ENCODE data around the gene ZFAND5.
A peak's percentile ranks its signal among the peaks of the same experiment; 100 is the strongest.

The ZFAND5 gene

DNA sequence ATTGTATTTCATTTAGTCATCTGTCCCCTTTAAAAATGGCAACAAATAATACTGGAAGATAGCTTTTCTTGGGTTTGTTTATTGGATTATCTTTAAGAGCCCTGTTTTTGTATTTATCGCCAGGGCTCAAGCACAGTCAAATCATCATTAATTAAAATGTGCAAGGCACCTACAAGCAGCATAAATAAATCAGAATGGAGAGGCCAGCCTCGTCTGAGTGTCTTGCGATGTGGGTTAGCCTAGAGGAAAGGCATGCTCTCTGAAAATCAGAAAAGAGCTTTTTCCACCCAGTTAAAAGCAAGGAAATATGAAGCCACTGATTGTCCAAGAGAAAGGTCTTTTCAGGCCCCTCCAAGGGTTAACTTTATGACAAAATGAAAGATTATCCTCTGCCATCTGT lies 31.8 kb downstream of the ZFAND5 start:
- H3K36me3 ChIP-seq (replicated peaks), result no peaks in the 10 kb centered on the region
- in situ Hi-C loops (cut with MboI; ENCODE audit: low sequenced_read_pairs), result no loop called here
- H3K9me3 ChIP-seq, result no peaks in the 10 kb centered on the region
- H3K4me1 ChIP-seq, result no peaks in the 10 kb centered on the region
- no peak overlapping the region for H3K4me3 ChIP-seq
- DNase-seq (ENCODE audit: low spot score in 2 of 2), result no peak
- H3K27me3 ChIP-seq (ENCODE audit: low read depth), result no peaks in the 10 kb centered on the region

DNA sequence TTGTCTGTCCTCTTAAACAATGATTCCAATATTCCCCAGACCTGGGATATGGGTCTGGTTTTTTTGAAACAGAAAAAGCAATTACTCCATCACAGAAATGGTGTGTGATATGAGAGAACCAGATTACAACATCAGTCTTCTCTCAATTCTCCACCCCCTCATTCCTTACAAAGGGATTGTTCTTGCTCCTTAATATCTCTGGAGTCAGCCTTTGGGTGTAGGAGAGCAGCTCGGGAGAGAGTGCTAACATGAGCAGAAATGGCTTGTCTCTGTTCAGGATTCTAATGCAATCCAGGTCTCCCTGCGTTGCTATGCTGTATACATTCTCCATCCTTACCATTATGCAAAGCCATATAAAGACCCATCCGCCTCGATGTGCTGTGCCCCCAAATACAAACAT lies 32.7 kb downstream of the ZFAND5 start:
- in situ Hi-C loops (cut with MboI; ENCODE audit: low sequenced_read_pairs), result no loop called here
- no peaks in the 10 kb centered on the region for H3K27me3 ChIP-seq (ENCODE audit: low read depth)
- H3K4me1 ChIP-seq, result no peaks in the 10 kb centered on the region
- H3K9me3 ChIP-seq, result no peaks in the 10 kb centered on the region
- H3K4me3 ChIP-seq, result no peak overlapping the region
- no peaks in the 10 kb centered on the region for H3K36me3 ChIP-seq (replicated peaks)
- DNase-seq (ENCODE audit: low spot score in 2 of 2), result no peak

DNA sequence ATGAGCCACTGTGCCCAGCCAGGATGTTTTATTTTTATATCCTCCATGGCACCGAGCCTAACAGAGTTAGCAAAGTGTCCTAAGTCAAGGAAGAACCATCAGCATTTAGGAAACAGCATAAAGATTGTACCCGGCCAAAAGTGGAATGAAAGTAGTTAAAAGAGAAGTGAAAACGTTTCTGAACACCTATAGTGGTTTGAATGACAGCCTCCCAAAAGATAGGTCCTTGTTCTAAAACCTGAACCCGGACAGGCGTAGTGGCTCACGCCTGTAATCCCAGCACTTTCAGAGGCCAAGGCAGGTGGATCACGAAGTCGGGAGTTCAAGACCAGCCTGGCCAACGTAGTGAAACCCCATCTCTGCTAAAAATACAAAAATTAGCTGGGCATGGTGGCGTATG lies 37.4 kb downstream of the ZFAND5 start:
- Histone ChIP-seq H3K27me3 (ENCODE audit: low read depth) (no peaks in the 10 kb centered on the region), H3K9me3 (peaks cover 2% of the 10 kb centered on the region; the same call in 1 of the 2 replicates), H3K36me3 (replicated peaks) (no peaks in the 10 kb centered on the region), H3K4me3 (no peak overlapping the region), H3K4me1 (no peaks in the 10 kb centered on the region)
- in situ Hi-C loops (cut with MboI; ENCODE audit: low sequenced_read_pairs), result no loop called here
- no peak for DNase-seq (ENCODE audit: low spot score in 2 of 2)

DNA sequence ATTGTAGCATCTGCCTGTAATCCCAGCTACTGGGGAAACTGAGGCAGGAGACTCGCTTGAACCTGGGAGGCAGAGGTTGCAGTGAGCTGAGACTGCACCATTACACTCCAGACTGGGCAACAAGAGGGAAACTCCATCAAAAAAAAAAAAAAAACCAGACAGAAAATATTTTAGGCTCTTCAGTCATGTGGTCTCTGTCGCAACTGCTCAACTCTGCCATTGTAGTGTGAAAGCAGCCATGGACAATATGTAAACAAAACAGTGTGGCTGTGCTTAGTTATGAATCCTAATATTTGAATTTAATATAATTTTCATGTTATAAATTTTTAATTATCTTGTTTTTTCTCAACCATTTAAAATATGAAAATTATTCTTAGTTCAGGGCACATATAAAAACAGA lies 38.4 kb downstream of the ZFAND5 start:
- H3K36me3 ChIP-seq (replicated peaks), result no peaks in the 10 kb centered on the region
- in situ Hi-C loops (cut with MboI; ENCODE audit: low sequenced_read_pairs), result no loop called here

DNA sequence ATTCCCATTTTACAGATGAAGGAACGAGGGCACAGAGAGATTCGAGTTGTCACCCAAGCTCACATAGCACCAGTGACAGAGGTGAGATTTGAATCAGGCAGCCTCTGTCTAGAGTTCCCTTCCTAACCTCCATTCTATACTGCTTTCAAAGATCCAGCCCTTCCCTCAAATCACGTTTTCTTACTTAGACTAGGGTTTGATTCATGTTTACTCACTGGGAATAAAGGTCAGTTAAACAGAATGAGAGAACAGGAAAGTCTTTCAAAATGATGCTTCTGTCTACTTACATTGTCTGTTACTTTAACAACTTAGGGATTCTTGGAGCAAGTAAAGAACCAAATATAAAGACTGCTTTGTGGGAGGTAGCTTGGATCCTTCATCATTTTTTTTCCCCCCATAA lies 40.0 kb downstream of the ZFAND5 start:
- DNase-seq (ENCODE audit: low spot score in 2 of 2), result no peak
- in situ Hi-C loops (cut with MboI; ENCODE audit: low sequenced_read_pairs), result no loop called here
- Histone ChIP-seq H3K27me3 (ENCODE audit: low read depth) (no peaks in the 10 kb centered on the region), H3K36me3 (replicated peaks) (no peaks in the 10 kb centered on the region), H3K4me3 (no peak overlapping the region), H3K4me1 (no peaks in the 10 kb centered on the region), H3K9me3 (peaks cover 3% of the 10 kb centered on the region; the same call in 1 of the 2 replicates)

More for the DNA sequence above, 38.4 kb downstream of the ZFAND5 start:
- no peaks in the 10 kb centered on the region for H3K4me1 ChIP-seq
- H3K4me3 ChIP-seq, result no peak overlapping the region
- DNase-seq (ENCODE audit: low spot score in 2 of 2), result no peak
- peaks cover 3% of the 10 kb centered on the region; the same call in 1 of the 2 replicates for H3K9me3 ChIP-seq
- no peaks in the 10 kb centered on the region for H3K27me3 ChIP-seq (ENCODE audit: low read depth)

DNA sequence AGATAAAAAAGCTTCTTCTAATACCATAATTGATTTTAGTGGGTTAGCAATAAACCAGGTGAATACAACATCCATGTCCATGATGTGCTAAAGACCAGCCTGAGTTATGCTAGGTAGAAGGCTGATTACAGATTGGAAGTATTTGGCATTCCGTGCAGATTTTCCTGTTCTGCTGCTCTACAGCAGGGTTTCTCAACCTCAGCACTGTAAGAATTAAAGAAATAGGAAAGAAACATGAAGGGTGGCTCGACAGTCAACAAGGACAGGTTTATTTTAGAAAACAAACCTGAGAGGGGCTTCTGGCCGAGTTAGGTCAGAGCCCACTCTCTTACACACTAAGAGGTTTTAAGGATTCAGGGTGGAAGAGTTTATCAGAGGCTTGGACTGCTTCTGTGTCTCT lies 42.3 kb downstream of the ZFAND5 start:
- Histone ChIP-seq H3K36me3 (replicated peaks) (no peaks in the 10 kb centered on the region), H3K4me1 (no peaks in the 10 kb centered on the region), H3K9me3 (peaks cover 3% of the 10 kb centered on the region; the same call in 1 of the 2 replicates), H3K27me3 (ENCODE audit: low read depth) (no peaks in the 10 kb centered on the region), H3K4me3 (no peak overlapping the region)
- in situ Hi-C loops (cut with MboI; ENCODE audit: low sequenced_read_pairs), result no loop called here
- DNase-seq (ENCODE audit: low spot score in 2 of 2), result no peak

DNA sequence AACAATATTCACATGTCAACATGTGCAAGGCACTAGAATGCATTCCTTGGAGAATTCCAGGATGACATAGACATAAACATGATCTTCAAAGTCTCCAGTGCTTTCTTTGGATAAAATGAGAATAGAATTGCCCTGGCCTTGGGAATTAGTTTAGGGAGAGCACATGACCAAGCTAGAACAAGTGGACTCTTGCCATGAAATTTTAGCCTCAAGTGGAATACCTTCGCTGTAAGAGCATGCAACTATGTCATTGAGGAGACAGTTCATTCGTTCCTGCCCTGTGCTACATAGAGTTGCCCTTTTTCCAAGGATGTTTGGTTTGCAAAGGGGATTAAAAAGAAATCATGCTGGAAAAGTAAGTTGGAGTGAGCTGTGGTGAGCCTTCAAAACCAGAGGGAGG lies 42.7 kb downstream of the ZFAND5 start:
- Histone ChIP-seq H3K9me3 (peaks cover 3% of the 10 kb centered on the region; the same call in 1 of the 2 replicates), H3K36me3 (replicated peaks) (no peaks in the 10 kb centered on the region), H3K4me1 (no peaks in the 10 kb centered on the region), H3K4me3 (no peak overlapping the region), H3K27me3 (ENCODE audit: low read depth) (no peaks in the 10 kb centered on the region)
- in situ Hi-C loops (cut with MboI; ENCODE audit: low sequenced_read_pairs), result no loop called here
- no peak for DNase-seq (ENCODE audit: low spot score in 2 of 2)

DNA sequence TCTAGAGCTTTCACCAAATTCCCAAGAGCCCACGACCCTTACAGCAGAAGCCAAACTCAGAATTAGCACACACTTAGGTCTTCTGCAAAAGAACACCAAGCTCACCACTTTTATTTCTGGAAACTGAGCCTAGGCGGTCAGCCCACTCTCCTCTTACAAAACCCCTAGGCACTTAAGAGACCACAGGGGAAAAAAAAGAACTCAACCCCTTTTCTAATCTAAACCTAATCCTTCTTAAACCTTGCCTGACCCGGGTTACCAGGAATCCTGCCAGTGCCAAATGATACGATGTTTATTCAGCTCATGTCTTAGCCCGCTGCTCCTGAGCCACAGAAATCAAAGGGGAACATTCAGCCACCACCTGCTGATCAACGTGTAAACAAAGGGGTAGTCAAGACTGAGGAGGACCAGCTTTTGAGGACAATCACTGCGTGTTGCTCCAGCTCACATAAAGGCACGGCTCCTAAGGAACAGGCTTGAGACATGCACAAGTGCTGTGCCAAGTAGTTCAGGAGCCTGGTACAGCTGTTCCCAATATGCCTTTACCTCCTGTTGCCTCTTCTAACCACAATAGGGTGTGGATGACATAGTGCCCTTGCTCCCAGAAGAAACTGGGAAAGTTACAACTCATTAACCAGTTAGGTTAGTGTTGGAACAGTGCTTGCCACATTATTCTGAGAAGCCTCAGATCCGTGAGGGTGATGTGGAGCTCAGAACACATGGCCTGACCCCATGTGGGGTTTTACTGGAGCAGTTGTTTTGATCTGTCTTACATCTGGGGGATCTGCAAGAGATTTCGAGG lies 49.3 kb downstream of the ZFAND5 start:
- Histone ChIP-seq H3K27me3 (ENCODE audit: low read depth) (no peaks in the 10 kb centered on the region), H3K36me3 (replicated peaks) (no peaks in the 10 kb centered on the region), H3K9me3 (no peaks in the 10 kb centered on the region), H3K4me3 (no peak overlapping the region), H3K4me1 (peaks cover 12% of the 10 kb centered on the region)
- DNase-seq (ENCODE audit: low spot score in 2 of 2), result peak; percentile 30 to 48
- in situ Hi-C loops (cut with MboI; ENCODE audit: low sequenced_read_pairs), result no loop called here

DNA sequence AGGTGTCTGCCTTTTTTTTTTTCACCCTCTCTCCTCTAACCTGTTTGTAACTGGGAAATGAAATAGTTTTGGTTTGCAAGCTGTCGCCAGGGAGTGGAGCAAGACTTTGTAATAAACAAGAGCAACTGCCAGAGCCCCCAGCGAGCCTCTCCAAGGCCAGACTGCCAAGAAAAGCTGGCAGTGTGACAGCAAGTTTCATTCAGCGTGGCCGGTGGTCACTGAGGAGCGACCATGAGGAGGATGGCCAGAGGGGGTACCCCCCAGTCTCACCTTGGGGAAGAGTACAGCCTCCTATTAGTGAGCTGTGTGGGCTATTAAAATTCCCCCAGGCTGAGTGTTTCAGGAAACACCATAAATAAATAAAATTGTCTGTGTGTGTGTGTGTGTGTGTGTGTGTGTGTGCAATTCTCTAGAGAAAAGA lies 49.9 kb downstream of the ZFAND5 start:
- in situ Hi-C loops (cut with MboI; ENCODE audit: low sequenced_read_pairs), result no loop called here
- no peaks in the 10 kb centered on the region for H3K36me3 ChIP-seq (replicated peaks)
- no peak overlapping the region for H3K4me3 ChIP-seq
- no peaks in the 10 kb centered on the region for H3K27me3 ChIP-seq (ENCODE audit: low read depth)
- peak in 1 of 2 experiments; percentile 19 for DNase-seq (ENCODE audit: low spot score in 2 of 2)
- H3K9me3 ChIP-seq, result no peaks in the 10 kb centered on the region
- peaks cover 12% of the 10 kb centered on the region for H3K4me1 ChIP-seq

DNA sequence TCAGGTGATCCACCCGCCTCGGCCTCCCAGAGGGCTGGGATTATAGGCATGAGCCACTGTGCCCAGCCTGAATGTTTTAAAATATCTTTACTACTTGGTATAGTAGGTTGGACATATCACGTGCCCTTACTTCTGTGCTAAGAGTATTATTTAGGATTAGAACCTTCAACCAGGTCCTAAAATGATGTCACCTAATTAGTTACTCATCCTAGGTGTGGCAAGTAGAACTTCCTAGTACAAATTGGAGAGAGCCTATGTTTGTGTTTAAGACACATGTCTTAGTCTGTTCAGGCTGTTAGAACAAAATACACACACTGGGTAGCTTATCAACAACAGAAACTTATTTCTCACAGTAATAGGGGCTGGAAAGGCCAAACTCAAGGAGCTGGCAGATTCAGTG lies 51.5 kb downstream of the ZFAND5 start:
- Histone ChIP-seq H3K4me1 (peaks cover 12% of the 10 kb centered on the region), H3K4me3 (no peak overlapping the region), H3K36me3 (replicated peaks) (no peaks in the 10 kb centered on the region), H3K27me3 (ENCODE audit: low read depth) (no peaks in the 10 kb centered on the region), H3K9me3 (no peaks in the 10 kb centered on the region)
- no peak for DNase-seq (ENCODE audit: low spot score in 2 of 2)
- in situ Hi-C loops (cut with MboI; ENCODE audit: low sequenced_read_pairs), result no loop called here

DNA sequence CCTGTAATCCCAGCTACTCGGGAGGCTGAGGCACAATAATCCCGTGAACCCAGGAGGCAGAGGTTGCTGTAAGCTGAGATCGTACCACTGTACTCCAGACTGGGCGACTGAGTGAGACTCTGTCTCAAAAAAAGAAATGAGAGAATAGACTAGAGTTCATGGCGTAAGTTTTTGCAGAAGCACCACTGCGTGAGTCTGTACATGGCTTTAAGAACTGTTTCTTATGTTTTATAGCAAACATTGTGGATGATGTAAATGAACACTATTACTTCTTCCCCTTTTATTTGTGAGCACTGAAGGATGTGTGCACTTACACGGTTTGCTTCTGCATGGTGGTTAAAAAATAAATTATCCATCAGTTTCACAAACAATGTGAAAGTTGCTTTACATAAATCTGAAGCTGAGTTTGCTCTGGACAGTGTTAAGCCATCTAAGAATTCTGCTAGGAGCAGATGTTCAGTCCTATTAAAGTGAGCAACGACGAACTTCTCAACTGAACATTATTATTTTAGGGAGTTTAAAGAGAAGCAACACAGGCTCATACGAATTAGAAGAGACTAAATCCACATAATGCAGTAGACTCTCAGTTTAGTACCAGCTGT lies 52.5 kb downstream of the ZFAND5 start:
- DNase-seq (ENCODE audit: low spot score in 2 of 2), result no peak
- Histone ChIP-seq H3K27me3 (ENCODE audit: low read depth) (no peaks in the 10 kb centered on the region), H3K4me1 (peaks cover 12% of the 10 kb centered on the region), H3K4me3 (no peak overlapping the region), H3K36me3 (replicated peaks) (no peaks in the 10 kb centered on the region), H3K9me3 (no peaks in the 10 kb centered on the region)
- in situ Hi-C loops (cut with MboI; ENCODE audit: low sequenced_read_pairs), result no loop called here

DNA sequence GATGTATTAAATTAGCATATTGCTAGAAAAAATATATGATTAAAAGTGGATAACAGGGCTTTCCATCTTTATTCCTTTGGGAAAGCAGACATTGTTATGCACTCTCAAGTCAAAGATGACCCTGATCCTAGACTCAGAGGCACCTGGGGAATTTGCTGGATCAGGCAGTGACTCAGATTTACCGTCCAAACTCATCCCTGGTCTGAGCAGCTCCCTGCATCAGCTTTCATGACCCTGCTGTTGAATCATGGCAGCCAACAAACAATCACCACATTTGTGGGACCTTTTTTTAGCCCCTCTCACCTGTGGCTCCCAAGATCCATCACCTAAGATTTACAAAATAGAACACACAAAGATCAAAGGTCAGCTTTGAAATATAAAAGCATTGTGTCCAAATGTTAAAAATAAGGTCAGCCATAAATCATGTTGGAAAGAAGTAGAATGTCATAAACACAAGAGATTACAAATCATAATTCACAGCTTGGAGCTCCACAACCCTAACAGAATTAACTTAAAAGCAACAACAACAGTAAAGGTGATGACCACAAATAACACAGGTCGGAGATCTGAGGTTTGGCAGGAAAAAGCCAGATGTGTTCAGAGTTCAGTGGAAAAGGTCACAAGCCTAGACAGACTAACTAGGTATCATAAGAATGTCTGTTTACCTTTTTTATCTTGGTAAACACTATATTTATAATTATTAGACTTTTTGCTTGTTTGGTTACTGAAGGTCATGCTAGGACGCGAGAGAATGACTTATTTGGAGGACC lies 55.5 kb downstream of the ZFAND5 start:
- Histone ChIP-seq H3K9me3 (no peaks in the 10 kb centered on the region), H3K4me3 (no peak overlapping the region), H3K27me3 (ENCODE audit: low read depth) (no peaks in the 10 kb centered on the region), H3K4me1 (peaks cover 10% of the 10 kb centered on the region), H3K36me3 (replicated peaks) (no peaks in the 10 kb centered on the region)
- no peak for DNase-seq (ENCODE audit: low spot score in 2 of 2)
- in situ Hi-C loops (cut with MboI; ENCODE audit: low sequenced_read_pairs), result no loop called here

DNA sequence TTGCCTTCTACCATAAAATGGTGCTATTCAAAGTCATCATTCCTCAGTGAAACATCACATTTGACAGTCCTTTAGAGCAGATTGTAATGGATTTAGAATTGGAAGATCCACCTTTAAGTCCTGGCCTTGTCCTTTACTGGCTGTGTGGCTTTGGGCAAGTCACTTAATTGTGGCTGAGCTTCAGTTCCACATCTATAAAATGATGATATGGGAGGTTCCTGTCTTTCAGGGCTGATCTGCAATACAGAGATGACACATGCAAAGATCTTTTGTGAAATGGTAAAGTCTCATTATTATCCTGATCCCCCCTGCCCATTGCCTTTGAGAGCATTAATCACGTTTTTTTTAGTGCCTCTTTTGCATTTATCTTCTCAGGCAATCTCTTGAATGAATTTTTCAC lies 58.2 kb downstream of the ZFAND5 start:
- DNase-seq (ENCODE audit: low spot score in 2 of 2), result peak in 1 of 2 experiments; percentile 5
- no peak overlapping the region for H3K4me3 ChIP-seq
- H3K4me1 ChIP-seq, result peaks cover 10% of the 10 kb centered on the region
- no peaks in the 10 kb centered on the region for H3K27me3 ChIP-seq (ENCODE audit: low read depth)
- no peaks in the 10 kb centered on the region for H3K36me3 ChIP-seq (replicated peaks)
- in situ Hi-C loops (cut with MboI; ENCODE audit: low sequenced_read_pairs), result no loop called here
- no peaks in the 10 kb centered on the region for H3K9me3 ChIP-seq

DNA sequence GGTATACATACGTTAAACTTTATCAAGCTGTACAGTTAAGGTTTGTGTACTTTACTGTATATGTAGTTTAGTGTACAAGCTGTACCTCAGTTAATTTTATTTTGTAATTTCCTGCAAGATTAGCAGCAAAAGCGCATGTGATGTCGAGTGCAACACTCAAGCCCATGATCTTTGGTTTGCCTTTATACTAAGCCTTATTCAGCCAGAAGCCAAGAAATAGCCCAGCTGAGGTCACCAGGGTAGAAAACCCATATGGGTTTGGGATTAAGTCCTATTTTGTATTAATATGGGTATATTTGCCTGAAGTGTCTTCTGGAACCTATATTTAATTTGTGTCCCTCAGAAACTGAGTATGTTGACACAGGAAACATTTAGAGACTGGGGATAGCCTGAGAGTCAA lies 59.3 kb downstream of the ZFAND5 start:
- no peaks in the 10 kb centered on the region for H3K27me3 ChIP-seq (ENCODE audit: low read depth)
- H3K4me3 ChIP-seq, result no peak overlapping the region
- no peak for DNase-seq (ENCODE audit: low spot score in 2 of 2)
- H3K4me1 ChIP-seq, result peaks cover 10% of the 10 kb centered on the region
- no peaks in the 10 kb centered on the region for H3K36me3 ChIP-seq (replicated peaks)
- H3K9me3 ChIP-seq, result no peaks in the 10 kb centered on the region
- in situ Hi-C loops (cut with MboI; ENCODE audit: low sequenced_read_pairs), result no loop called here
